IMR-90 (cell line): ENCODE data around the gene TIMM50. TPM values are rescaled to one million over a fixed set of nuclear protein-coding genes. Genes with fewer than 3 reads are reported as not detected.

ENCODE experiments used
- ATAC-seq: fragments of 200-7000 bp; cut with Tn5 transposase; 2 replicates; pipeline ENCODE4 v1.9.1; 2020; ENCODE audit warnings: low read depth, mild to moderate bottlenecking, moderate library complexity
- BruUV-seq: library from RNA; stranded (reverse); fragments of 400-500 nt; replicated peaks from 2 replicates; lab custom pipeline; 2021; lab: Mats Ljungman, UMichigan
- CTCF ChIA-PET: fragments of 300-600 bp; formaldehyde crosslinking; extraction: SDS; loops from one replicate; lab custom pipeline; 2021; ENCODE audit warnings: antibody characterized with exemption; lab: Yijun Ruan, JAX
- POLR2A ChIA-PET: fragments of 300-600 bp; sonication (Branson Sonifier 250); formaldehyde crosslinking; loops from one replicate; lab custom pipeline; 2022; ENCODE audit warnings: antibody characterized with exemption; ENCODE audit not compliant: unreplicated experiment; lab: Charles Lee
- DNase-seq: peaks from one replicate; pipeline ENCODE4 v3.0.0; 2013
- H2AFZ ChIP-seq: replicated peaks from 2 replicates; pipeline ENCODE3; 2013; ENCODE audit warnings: low read length, mild to moderate bottlenecking; ENCODE audit not compliant: poor library complexity
- H2AK5ac ChIP-seq: 2 replicates; pipeline ENCODE4 v1.6.1; 2013; ENCODE audit warnings: low read depth, low read length, inconsistent platforms
- H2AK9ac ChIP-seq: replicated peaks from 2 replicates; pipeline ENCODE3; 2013; ENCODE audit warnings: mild to moderate bottlenecking, low read depth, low read length, moderate library complexity; ENCODE audit not compliant: poor library complexity
- H2BK120ac ChIP-seq: 2 replicates; pipeline ENCODE4 v1.6.1; 2013; ENCODE audit warnings: low read depth, low read length, inconsistent platforms
- H2BK15ac ChIP-seq: 3 replicates; pipeline ENCODE4 v1.6.1; 2013; ENCODE audit warnings: low read depth, low read length, inconsistent platforms
- H2BK20ac ChIP-seq: 2 replicates; pipeline ENCODE4 v1.6.1; 2013; ENCODE audit warnings: low read depth, mild to moderate bottlenecking, inconsistent platforms, low read length, moderate library complexity
- H2BK5ac ChIP-seq: 2 replicates; pipeline ENCODE4 v1.6.1; 2013; ENCODE audit warnings: mild to moderate bottlenecking, low read depth, low read length, inconsistent platforms; ENCODE audit not compliant: poor library complexity, severe bottlenecking
- H3K14ac ChIP-seq: replicated peaks from 2 replicates; pipeline ENCODE4 v1.6.1; 2013; ENCODE audit warnings: low read depth, low read length, inconsistent platforms
- H3K18ac ChIP-seq: 2 replicates; pipeline ENCODE4 v1.6.1; 2013; ENCODE audit warnings: low read depth, low read length, control low read depth
- H3K23ac ChIP-seq: 2 replicates; pipeline ENCODE4 v1.6.1; 2013; ENCODE audit warnings: low read depth, low read length, inconsistent platforms
- H3K27ac ChIP-seq: 2 replicates; pipeline ENCODE4 v1.5.1; 2013; ENCODE audit warnings: mild to moderate bottlenecking, control low read depth, low read length; ENCODE audit not compliant: insufficient read depth
- H3K27me3 ChIP-seq: 2 replicates; pipeline ENCODE4 v1.6.1; 2013; ENCODE audit warnings: low read length; ENCODE audit not compliant: control insufficient read depth, insufficient read depth
- H3K36me3 ChIP-seq: 2 replicates; pipeline ENCODE4 v1.6.1; 2013; ENCODE audit warnings: low read length, mixed read lengths; ENCODE audit not compliant: control insufficient read depth, insufficient read depth
- H3K4ac ChIP-seq: 2 replicates; pipeline ENCODE4 v1.6.1; 2013; ENCODE audit warnings: low read depth, low read length, inconsistent platforms
- H3K4me1 ChIP-seq: 2 replicates; pipeline ENCODE4 v1.6.1; 2013; ENCODE audit warnings: low read length, mixed read lengths; ENCODE audit not compliant: control insufficient read depth, insufficient read depth
- H3K4me2 ChIP-seq: 2 replicates; pipeline ENCODE4 v1.6.1; 2013; ENCODE audit warnings: low read depth, mild to moderate bottlenecking, control low read depth, low read length, moderate library complexity
- H3K4me3 ChIP-seq: 2 replicates; pipeline ENCODE4 v1.5.1; 2013; ENCODE audit warnings: low read depth, mild to moderate bottlenecking, control low read depth, low read length, moderate library complexity; ENCODE audit not compliant: insufficient read depth
- H3K56ac ChIP-seq: 2 replicates; pipeline ENCODE4 v1.6.1; 2013; ENCODE audit warnings: low read length, inconsistent platforms; ENCODE audit not compliant: insufficient read depth; ENCODE audit errors: extremely low read depth
- H3K79me1 ChIP-seq, 2 experiments: 2 replicates each; pipeline ENCODE4 v1.6.1; 2013; ENCODE audit warnings: low read length in 2 of 2, inconsistent platforms in 1 of 2, low read depth in 1 of 2
- H3K9ac ChIP-seq: 2 replicates; pipeline ENCODE4 v1.6.1; 2013; ENCODE audit warnings: low read depth, low read length, control low read depth
- H3K9me1 ChIP-seq: 2 replicates; pipeline ENCODE4 v1.6.1; 2013; ENCODE audit warnings: low read length, inconsistent platforms; ENCODE audit not compliant: insufficient read depth
- H3K9me3 ChIP-seq: 2 replicates; pipeline ENCODE4 v1.6.1; 2013; ENCODE audit warnings: low read length; ENCODE audit not compliant: control insufficient read depth, insufficient read depth
- H4K20me1 ChIP-seq: 2 replicates; pipeline ENCODE4 v1.6.1; 2013; ENCODE audit warnings: low read length, inconsistent platforms; ENCODE audit not compliant: insufficient read depth
- H4K5ac ChIP-seq: 2 replicates; pipeline ENCODE4 v1.6.1; 2013; ENCODE audit warnings: mild to moderate bottlenecking, low read depth, low read length, control low read depth
- H4K8ac ChIP-seq, 2 experiments: 2 replicates each; pipeline ENCODE4 v1.6.1; 2013; ENCODE audit warnings: low read depth in 2 of 2, low read length in 2 of 2, control low read depth in 1 of 2, inconsistent platforms in 1 of 2
- H4K91ac ChIP-seq: 2 replicates; pipeline ENCODE4 v1.6.1; 2013; ENCODE audit warnings: low read depth, low read length, inconsistent platforms; ENCODE audit not compliant: insufficient read depth
- CHD1 ChIP-seq: IDR thresholded peaks from 2 replicates; pipeline ENCODE4 v1.6.1; 2012; ENCODE audit warnings: low read depth, low read length, improper control_type of control experiment
- FOS ChIP-seq: fragments of 150-350 bp; IDR thresholded peaks from 2 replicates; pipeline ENCODE4 v1.6.1; 2016; ENCODE audit warnings: low read depth, low read length
- RCOR1 ChIP-seq: IDR thresholded peaks from 2 replicates; pipeline ENCODE4 v1.6.1; 2012; ENCODE audit warnings: mild to moderate bottlenecking, low read length, improper control_type of control experiment; ENCODE audit not compliant: insufficient replicate concordance
- SMC3 ChIP-seq: fragments of 150-350 bp; IDR thresholded peaks from 2 replicates; pipeline ENCODE4 v1.6.1; 2016; ENCODE audit warnings: low read depth, mild to moderate bottlenecking, antibody characterized with exemption, low read length, moderate library complexity
- WGBS, 2 experiments: methylation state at CpG; one replicate each; pipeline versions ENCODE4 v1.1.5 to v1.1.7; 2013; ENCODE audit warnings: missing lambda C conversion rate in 2 of 2; ENCODE audit not compliant: insufficient read length in 1 of 2; ENCODE audit errors: extremely low coverage in 2 of 2; 5-methylcytosine and 5-hydroxymethylcytosine counted together
- dilution Hi-C: fragments of 300-500 bp; cut with HindIII; formaldehyde crosslinking; loops from one replicate; pipeline ENCODE4 v1.14.3; 2018; ENCODE audit warnings: low sequenced_read_pairs; ENCODE audit not compliant: unreplicated experiment
- in situ Hi-C: fragments of 300-500 bp; cut with MboI; formaldehyde crosslinking; loops from 3 replicates; pipeline ENCODE4 v1.14.3; 2019; ENCODE audit warnings: low sequenced_read_pairs, inconsistent platforms, mixed read lengths
- intact Hi-C: fragments of 100-400 bp; cut with micrococcal nuclease; formaldehyde crosslinking; loops from 2 replicates; pipeline ENCODE4 v1.10.0; 2022
- polyA plus RNA-seq, 3 experiments: library from polyadenylated mRNA; depleted of rRNA; stranded (reverse); fragments of >200 nt; gene quantifications; 2 replicates each; pipeline ENCODE4 v1.2.3, GENCODE V29; 2012; ENCODE audit warnings: low replicate concordance in 1 of 3
- total RNA-seq: library from RNA; depleted of rRNA; stranded (reverse); fragments of >200 nt; gene quantifications from 2 replicates; pipeline ENCODE4 v1.2.3, GENCODE V29; 2012
- TF ChIP-seq, protein P1 (sequence below): fragments of 150-350 bp; IDR thresholded peaks from 2 replicates; pipeline ENCODE4 v1.6.1; 2017; ENCODE audit warnings: mild to moderate bottlenecking, antibody characterized with exemption, low read length, low read depth

The TIMM50 gene
- total and polyA plus RNA-seq, 2 of the 4 experiments (the other 2 are of a cell fraction) = 52.0 to 76.8 TPM

DNA sequence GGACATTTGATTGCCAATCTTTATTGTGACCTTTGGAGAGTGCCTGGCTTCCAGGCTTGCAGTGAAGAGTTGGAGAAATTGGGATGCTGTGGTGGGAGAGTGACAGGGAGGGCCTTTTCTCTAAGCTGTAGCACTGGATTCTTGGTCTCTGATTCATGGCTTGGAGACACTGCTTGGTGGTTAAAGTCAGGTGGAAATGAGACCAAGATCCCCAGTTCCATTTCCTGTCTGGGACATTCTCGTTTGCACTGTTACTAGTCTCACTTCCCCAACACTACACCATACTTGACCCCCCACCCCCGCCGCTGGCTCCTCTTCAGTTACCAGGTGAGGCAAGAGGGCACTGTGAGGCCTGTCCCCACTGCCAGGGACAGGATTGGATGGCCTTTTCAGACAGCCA, 32.4 kb upstream of the TIMM50 start:
- no peak overlapping the region for H4K91ac ChIP-seq
- dilution Hi-C loops (no loop called here), in situ Hi-C loops (loop anchor here (25.0 kb wide), 1 partner anchor 389 kb away; the partner anchor contains the start of genes DYRK1B and FBL), intact Hi-C loops (loop anchor here (10.0 kb wide), 1 partner anchor 397 kb away; the partner anchor contains the start of gene FBL)
- no peak overlapping the region for H3K9ac ChIP-seq
- H4K20me1 ChIP-seq = peaks cover 56% of the 10 kb centered on the region
- H3K36me3 ChIP-seq = peaks cover 27% of the 10 kb centered on the region
- H3K23ac ChIP-seq = peak overlapping the region; percentile 73; the same call in 1 of the 2 replicates
- H2BK5ac ChIP-seq = peak overlapping the region; percentile 45
- no peak overlapping the region for H2BK15ac ChIP-seq
- no peak overlapping the region for H2BK20ac ChIP-seq
- no TSS peak for BruUV-seq
- H3K4me2 ChIP-seq = peak overlapping the region; percentile 55; the same call in 1 of the 2 replicates
- H3K9me3 ChIP-seq = no peaks in the 10 kb centered on the region
- H3K14ac ChIP-seq = no peak overlapping the region
- H4K5ac ChIP-seq = no peak overlapping the region
- DNase-seq (peak; percentile 51), ATAC-seq (no peak)
- H2BK120ac ChIP-seq = no peak overlapping the region
- no peak overlapping the region for H2AK5ac ChIP-seq
- H2AK9ac ChIP-seq = peak overlapping the region; percentile 51
- no peak overlapping the region for H3K56ac ChIP-seq
- POLR2A ChIA-PET = no interaction called here
- H3K79me1 ChIP-seq = peaks cover 22 to 77% of the 10 kb centered on the region in 2 experiments
- no peak overlapping the region for H3K4me3 ChIP-seq
- no peak overlapping the region for H3K27ac ChIP-seq
- no peak overlapping the region for H3K18ac ChIP-seq
- H2AFZ ChIP-seq = no peak overlapping the region
- CTCF ChIA-PET = no interaction called here
- no peak for TF ChIP-seq SMC3
- no peak for TF ChIP-seq FOS
- TF ChIP-seq RCOR1 = no peak
- TF ChIP-seq, protein P1, sequence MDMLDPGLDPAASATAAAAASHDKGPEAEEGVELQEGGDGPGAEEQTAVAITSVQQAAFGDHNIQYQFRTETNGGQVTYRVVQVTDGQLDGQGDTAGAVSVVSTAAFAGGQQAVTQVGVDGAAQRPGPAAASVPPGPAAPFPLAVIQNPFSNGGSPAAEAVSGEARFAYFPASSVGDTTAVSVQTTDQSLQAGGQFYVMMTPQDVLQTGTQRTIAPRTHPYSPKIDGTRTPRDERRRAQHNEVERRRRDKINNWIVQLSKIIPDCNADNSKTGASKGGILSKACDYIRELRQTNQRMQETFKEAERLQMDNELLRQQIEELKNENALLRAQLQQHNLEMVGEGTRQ = no peak
- no peak for TF ChIP-seq CHD1
- H3K4me1 ChIP-seq = peaks cover 5% of the 10 kb centered on the region
- H3K4ac ChIP-seq = peak overlapping the region; percentile 23; the same call in 1 of the 2 replicates
- no peaks in the 10 kb centered on the region for H3K27me3 ChIP-seq
- WGBS, 2 experiments = no CpG with 5 or more reads among the region's 3 CpGs
- H3K9me1 ChIP-seq = peaks cover 21% of the 10 kb centered on the region
- no peak overlapping the region for H4K8ac ChIP-seq
